ENCODE data around the gene NFYB.

Gene NFYB

GRCh38 chr12:104079024-104079423 is 59.0 kb downstream of the NFYB start:
- peaks cover 15% of the 10 kb centered on the region; the same call in 1 of the 2 replicates for H3K79me2 ChIP-seq (ENCODE audit: insufficient read depth, low read length)

GRCh38 chr12:104073699-104074098 is 64.3 kb downstream of the NFYB start:
- Histone ChIP-seq H3K4me1 (ENCODE audit: insufficient read depth, low read length) (no peaks in the 10 kb centered on the region), H3K9ac (ENCODE audit: low read depth, low read length) (no peak overlapping the region), H3K27ac (ENCODE audit: low read length) (no peak overlapping the region), H3K9me3 (ENCODE audit: insufficient read depth, low read length, severe bottlenecking) (no peaks in the 10 kb centered on the region), H3K4me2 (ENCODE audit: insufficient read depth, low read length) (no peak overlapping the region), H3K79me2 (ENCODE audit: insufficient read depth, low read length) (peaks cover 18% of the 10 kb centered on the region), H3K36me3 (ENCODE audit: insufficient read depth, low read length) (peaks cover 35% of the 10 kb centered on the region), H3K27me3 (ENCODE audit: insufficient read depth, low read length, poor library complexity) (no peaks in the 10 kb centered on the region), H2AFZ (ENCODE audit: low read depth, low read length) (no peak overlapping the region), H3K4me3 (ENCODE audit: low read depth in 1 of 2, low read length in 2 of 2) (no peak overlapping the region), H4K20me1 (ENCODE audit: insufficient read depth, low read length) (no peaks in the 10 kb centered on the region)
- ATAC-seq (ENCODE audit: insufficient read depth, low read depth) (no peak), DNase-seq (no peak)
- TF ChIP-seq EZH2 (IDR thresholded peaks at IDR 0.05; ENCODE audit: borderline replicate concordance, low read depth, low read length, severe bottlenecking) = no peak

More at GRCh38 chr12:104079024-104079423, 59.0 kb downstream of the NFYB start:
- H4K20me1 ChIP-seq (ENCODE audit: insufficient read depth, low read length) = no peaks in the 10 kb centered on the region
- no peak for DNase-seq
- peaks cover 41% of the 10 kb centered on the region for H3K36me3 ChIP-seq (ENCODE audit: insufficient read depth, low read length)
- no peak for TF ChIP-seq EZH2 (IDR thresholded peaks at IDR 0.05; ENCODE audit: borderline replicate concordance, low read depth, low read length, severe bottlenecking)
- TF ChIP-seq, protein P1, sequence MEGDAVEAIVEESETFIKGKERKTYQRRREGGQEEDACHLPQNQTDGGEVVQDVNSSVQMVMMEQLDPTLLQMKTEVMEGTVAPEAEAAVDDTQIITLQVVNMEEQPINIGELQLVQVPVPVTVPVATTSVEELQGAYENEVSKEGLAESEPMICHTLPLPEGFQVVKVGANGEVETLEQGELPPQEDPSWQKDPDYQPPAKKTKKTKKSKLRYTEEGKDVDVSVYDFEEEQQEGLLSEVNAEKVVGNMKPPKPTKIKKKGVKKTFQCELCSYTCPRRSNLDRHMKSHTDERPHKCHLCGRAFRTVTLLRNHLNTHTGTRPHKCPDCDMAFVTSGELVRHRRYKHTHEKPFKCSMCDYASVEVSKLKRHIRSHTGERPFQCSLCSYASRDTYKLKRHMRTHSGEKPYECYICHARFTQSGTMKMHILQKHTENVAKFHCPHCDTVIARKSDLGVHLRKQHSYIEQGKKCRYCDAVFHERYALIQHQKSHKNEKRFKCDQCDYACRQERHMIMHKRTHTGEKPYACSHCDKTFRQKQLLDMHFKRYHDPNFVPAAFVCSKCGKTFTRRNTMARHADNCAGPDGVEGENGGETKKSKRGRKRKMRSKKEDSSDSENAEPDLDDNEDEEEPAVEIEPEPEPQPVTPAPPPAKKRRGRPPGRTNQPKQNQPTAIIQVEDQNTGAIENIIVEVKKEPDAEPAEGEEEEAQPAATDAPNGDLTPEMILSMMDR (IDR thresholded peaks at IDR 0.05; ENCODE audit: borderline replicate concordance, extremely low read depth, low read length, poor library complexity, severe bottlenecking) = no peak
- no peak overlapping the region for H3K4me3 ChIP-seq (ENCODE audit: low read depth in 1 of 2, low read length in 2 of 2)
- no peak for ATAC-seq (ENCODE audit: insufficient read depth, low read depth)
- H3K27ac ChIP-seq (ENCODE audit: low read length) = no peak overlapping the region
- H3K4me2 ChIP-seq (ENCODE audit: insufficient read depth, low read length) = no peak overlapping the region
- H2AFZ ChIP-seq (ENCODE audit: low read depth, low read length) = no peak overlapping the region
- H3K27me3 ChIP-seq (ENCODE audit: insufficient read depth, low read length, poor library complexity) = no peaks in the 10 kb centered on the region
- no peaks in the 10 kb centered on the region for H3K9me3 ChIP-seq (ENCODE audit: insufficient read depth, low read length, severe bottlenecking)
- no peaks in the 10 kb centered on the region for H3K4me1 ChIP-seq (ENCODE audit: insufficient read depth, low read length)
- no peak overlapping the region for H3K9ac ChIP-seq (ENCODE audit: low read depth, low read length)

GRCh38 chr12:104072099-104072498 is 65.9 kb downstream of the NFYB start:
- Histone ChIP-seq H3K9me3 (ENCODE audit: insufficient read depth, low read length, severe bottlenecking) (no peaks in the 10 kb centered on the region), H2AFZ (ENCODE audit: low read depth, low read length) (no peak overlapping the region), H3K27me3 (ENCODE audit: insufficient read depth, low read length, poor library complexity) (no peaks in the 10 kb centered on the region), H3K4me3 (ENCODE audit: low read depth in 1 of 2, low read length in 2 of 2) (no peak overlapping the region), H3K36me3 (ENCODE audit: insufficient read depth, low read length) (peaks cover 45% of the 10 kb centered on the region), H3K4me1 (ENCODE audit: insufficient read depth, low read length) (no peaks in the 10 kb centered on the region), H3K27ac (ENCODE audit: low read length) (no peak overlapping the region), H4K20me1 (ENCODE audit: insufficient read depth, low read length) (no peaks in the 10 kb centered on the region), H3K79me2 (ENCODE audit: insufficient read depth, low read length) (peaks cover 19% of the 10 kb centered on the region), H3K9ac (ENCODE audit: low read depth, low read length) (no peak overlapping the region), H3K4me2 (ENCODE audit: insufficient read depth, low read length) (no peak overlapping the region)
- TF ChIP-seq, protein P1 (IDR thresholded peaks at IDR 0.05; ENCODE audit: borderline replicate concordance, extremely low read depth, low read length, poor library complexity, severe bottlenecking) = no peak
- TF ChIP-seq EZH2 (IDR thresholded peaks at IDR 0.05; ENCODE audit: borderline replicate concordance, low read depth, low read length, severe bottlenecking) = no peak
- DNase-seq = no peak
- no peak for ATAC-seq (ENCODE audit: insufficient read depth, low read depth)
